ENCODE data around the gene SLC30A2. TPM values are rescaled to one million over a fixed set of nuclear protein-coding genes. Genes with fewer than 3 reads are reported as not detected.
A peak's percentile ranks its signal among the peaks of the same experiment; 100 is the strongest.

The SLC30A2 gene
- total and polyA plus RNA-seq, 2 experiments from 2014 or later, result 1.8 to 4.8 TPM

GRCh38 chr1:26066160-26066559 lies 20.2 kb upstream of the SLC30A2 start:
- TF ChIP-seq EZH2 (IDR thresholded peaks at IDR 0.05; ENCODE audit: borderline replicate concordance) (no peak), CTCF (IDR thresholded peaks at IDR 0.05; ENCODE audit: poor library complexity) (no peak), EZH2phosphoT487 (IDR thresholded peaks at IDR 0.05; ENCODE audit: low read depth, severe bottlenecking, unreplicated experiment) (no peak)
- Histone ChIP-seq H3K79me2 (no peaks in the 10 kb centered on the region), H3K36me3 (replicated peaks; ENCODE audit: insufficient read depth, low read depth) (no peaks in the 10 kb centered on the region), H3K4me1 (ENCODE audit: insufficient read depth) (peaks cover 16% of the 10 kb centered on the region), H3K9me3 (ENCODE audit: low read depth) (no peaks in the 10 kb centered on the region), H3K27me3 (no peaks in the 10 kb centered on the region), H2AFZ (no peak overlapping the region), H3K4me3 (no peak overlapping the region), H3K4me2 (peak overlapping the region; percentile 57), H3K27ac (no peak overlapping the region), H3K9me2 (replicated peaks; ENCODE audit: insufficient read depth) (no peaks in the 10 kb centered on the region), H4K20me1 (ENCODE audit: insufficient read depth, poor library complexity, severe bottlenecking) (no peaks in the 10 kb centered on the region)
- DNase-seq (ENCODE audit: low spot score), result no peak
- 67% methylated on average over 15 of the region's 15 CpGs for WGBS (ENCODE audit: low lambda C conversion rate, missing lambda C conversion rate)

- TF ChIP-seq EZH2phosphoT487 (IDR thresholded peaks at IDR 0.05; ENCODE audit: low read depth, severe bottlenecking, unreplicated experiment), result no peak
- TF ChIP-seq CTCF (IDR thresholded peaks at IDR 0.05; ENCODE audit: poor library complexity), result no peak
- TF ChIP-seq EZH2 (IDR thresholded peaks at IDR 0.05; ENCODE audit: borderline replicate concordance), result no peak
- Histone ChIP-seq H3K27ac (no peak overlapping the region), H3K9me3 (ENCODE audit: low read depth) (no peaks in the 10 kb centered on the region), H3K27me3 (no peaks in the 10 kb centered on the region), H3K36me3 (replicated peaks; ENCODE audit: insufficient read depth, low read depth) (no peaks in the 10 kb centered on the region), H2AFZ (no peak overlapping the region), H4K20me1 (ENCODE audit: insufficient read depth, poor library complexity, severe bottlenecking) (no peaks in the 10 kb centered on the region), H3K4me2 (no peak overlapping the region), H3K79me2 (no peaks in the 10 kb centered on the region), H3K4me3 (no peak overlapping the region), H3K4me1 (ENCODE audit: insufficient read depth) (peaks cover 16% of the 10 kb centered on the region), H3K9me2 (replicated peaks; ENCODE audit: insufficient read depth) (no peaks in the 10 kb centered on the region)
- DNase-seq (ENCODE audit: low spot score), result no peak
- 61% methylated on average over 3 of the region's 3 CpGs for WGBS (ENCODE audit: low lambda C conversion rate, missing lambda C conversion rate)
These were observed 18.6 kb upstream of the SLC30A2 start for GRCh38 chr1:26064553-26064952.

- no peak overlapping the region for H3K4me2 ChIP-seq
- no peak overlapping the region for H3K4me3 ChIP-seq
- TF ChIP-seq EZH2phosphoT487 (IDR thresholded peaks at IDR 0.05; ENCODE audit: low read depth, severe bottlenecking, unreplicated experiment) (no peak), EZH2 (IDR thresholded peaks at IDR 0.05; ENCODE audit: borderline replicate concordance) (no peak), CTCF (IDR thresholded peaks at IDR 0.05; ENCODE audit: poor library complexity) (no peak)
- no peak for DNase-seq (ENCODE audit: low spot score)
- no peaks in the 10 kb centered on the region for H3K4me1 ChIP-seq (ENCODE audit: insufficient read depth)
- H3K9me2 ChIP-seq (replicated peaks; ENCODE audit: insufficient read depth), result no peaks in the 10 kb centered on the region
- H2AFZ ChIP-seq, result no peak overlapping the region
- H3K36me3 ChIP-seq (replicated peaks; ENCODE audit: insufficient read depth, low read depth), result no peaks in the 10 kb centered on the region
- H3K27me3 ChIP-seq, result peaks cover 3% of the 10 kb centered on the region
- no peaks in the 10 kb centered on the region for H3K9me3 ChIP-seq (ENCODE audit: low read depth)
- H3K79me2 ChIP-seq, result no peaks in the 10 kb centered on the region
- H4K20me1 ChIP-seq (ENCODE audit: insufficient read depth, poor library complexity, severe bottlenecking), result no peaks in the 10 kb centered on the region
- WGBS (ENCODE audit: low lambda C conversion rate, missing lambda C conversion rate), result 81% methylated on average over 12 of the region's 12 CpGs
- no peak overlapping the region for H3K27ac ChIP-seq
These were observed 15.1 kb upstream of the SLC30A2 start for GRCh38 chr1:26060832-26061574.
